ENCODE measurements around the gene THSD1. TPM values are rescaled to one million over a fixed set of nuclear protein-coding genes. Genes with fewer than 3 reads are reported as not detected.

The THSD1 gene
- total and polyA plus RNA-seq, 10 of the 15 experiments (the other 5 are each of a cell fraction or from before 2014, with no cell fraction given) = 0.03 to 0.20 (median 0.13) TPM; not detected in 2

- TF ChIP-seq BCL3 (IDR thresholded peaks at IDR 0.05; ENCODE audit: borderline replicate concordance, insufficient read depth, low read depth, low read length, poor library complexity, severe bottlenecking) = no peak
- no peak for TF ChIP-seq MTA3 (IDR thresholded peaks at IDR 0.05; ENCODE audit: borderline replicate concordance, low read length)
- no peak for TF ChIP-seq ZNF592 (IDR thresholded peaks at IDR 0.05)
- no peak for TF ChIP-seq STAT3 (IDR thresholded peaks at IDR 0.05; ENCODE audit: low read depth, low read length)
- no peak for TF ChIP-seq PAX5 (IDR thresholded peaks at IDR 0.05; ENCODE audit: borderline replicate concordance, low read depth, low read length)
- no peak for TF ChIP-seq E2F8 (IDR thresholded peaks at IDR 0.05; ENCODE audit: low read depth, partially characterized antibody)
- TF ChIP-seq MAX (IDR thresholded peaks at IDR 0.05; ENCODE audit: low read depth, low read length) = no peak
- TF ChIP-seq EED (IDR thresholded peaks at IDR 0.05; ENCODE audit: low read depth) = no peak
- no peak for TF ChIP-seq LARP7 (IDR thresholded peaks at IDR 0.05)
These were observed 57.9 kb downstream of the THSD1 start (continued) for GRCh38 chr13:52348071-52348470.
